Fibroblast of pulmonary artery (primary cell): ENCODE data around the gene ZFAND3.

ENCODE experiments used
- DNase-seq: peaks from one replicate; pipeline ENCODE4 v3.0.0-alpha.2; 2010; ENCODE audit warnings: low read depth
- H3K4me3 ChIP-seq: replicated peaks from 2 replicates; pipeline ENCODE4 v1.5.1; 2011; ENCODE audit warnings: low read depth, mild to moderate bottlenecking, control low read depth, low read length, moderate library complexity
- CTCF ChIP-seq: IDR thresholded peaks from 2 replicates; pipeline ENCODE4 v1.5.1; 2011; ENCODE audit warnings: mild to moderate bottlenecking, control low read depth, low read length, inconsistent platforms; ENCODE audit errors: missing control alignments

Gene ZFAND3

GRCh38 chr6:38154731-38155130 lies 335.2 kb downstream of the ZFAND3 start:
- no peak for DNase-seq
- TF ChIP-seq CTCF, result no peak

GRCh38 chr6:38155144-38155543 lies 335.6 kb downstream of the ZFAND3 start:
- no peak overlapping the region for H3K4me3 ChIP-seq
- peak; percentile 93 for DNase-seq
- no peak for TF ChIP-seq CTCF

More at GRCh38 chr6:38154731-38155130, 335.2 kb downstream of the ZFAND3 start:
- no peak overlapping the region for H3K4me3 ChIP-seq

GRCh38 chr6:38155621-38156204 lies 336.2 kb downstream of the ZFAND3 start:
- DNase-seq, result peak; percentile 40
- H3K4me3 ChIP-seq, result no peak overlapping the region
- TF ChIP-seq CTCF, result no peak

- no peak for TF ChIP-seq CTCF
- no peak for DNase-seq
- H3K4me3 ChIP-seq, result no peak overlapping the region
These were observed 337.5 kb downstream of the ZFAND3 start for GRCh38 chr6:38156818-38157565.

- H3K4me3 ChIP-seq, result no peak overlapping the region
- TF ChIP-seq CTCF, result no peak
- DNase-seq, result no peak
These were observed 338.4 kb downstream of the ZFAND3 start for GRCh38 chr6:38157905-38158304.

- TF ChIP-seq CTCF, result no peak
- H3K4me3 ChIP-seq, result no peak overlapping the region
- no peak for DNase-seq
These were observed 339.3 kb downstream of the ZFAND3 start for GRCh38 chr6:38158762-38159350.
